K562 (cell line): ENCODE measurements around the gene CCSER1. TPM values are rescaled to one million over a fixed set of nuclear protein-coding genes. Genes with fewer than 3 reads are reported as not detected.

Experiments
- ATAC-seq: fragments of 200-7000 bp; cut with Tn5 transposase; 3 replicates; pipeline ENCODE4 v1.9.1; 2020; ENCODE audit warnings: moderate library complexity
- BruUV-seq: library from RNA; stranded (reverse); fragments of 400-500 nt; replicated peaks from 2 replicates; lab custom pipeline; 2021; lab: Mats Ljungman, UMichigan
- CTCF ChIA-PET: fragments of 300-600 bp; formaldehyde crosslinking; extraction: SDS; loops from one replicate; lab custom pipeline; 2021; ENCODE audit warnings: low intra/inter-chr PET ratio; lab: Yijun Ruan, JAX
- POLR2A ChIA-PET: fragments of 300-600, 350-650 bp; sonication (Branson Sonifier 250); formaldehyde crosslinking; extraction: SDS; loops from one replicate; lab custom pipeline; 2021; ENCODE audit warnings: antibody characterized with exemption, inconsistent platforms; lab: Yijun Ruan, JAX
- DNase-seq, 4 experiments: peaks; one replicate each; pipeline versions ENCODE4 v3.0.0 to v3.0.0-alpha.2; 2011 to 2018; ENCODE audit warnings: low spot score in 3 of 4, mixed read lengths in 3 of 4; ENCODE audit errors: extremely low read depth in 1 of 4
- FAIRE-seq: peaks from 2 replicates; lab custom pipeline; 2011; peaks lifted over from hg19 to GRCh38; lab: Jason Lieb, UNC
- H2AFZ ChIP-seq: 2 replicates; pipeline ENCODE4 v1.6.0; 2011; ENCODE audit warnings: low read depth, low read length, control low read depth, inconsistent platforms
- H3K27ac ChIP-seq: fragments of 200-600 bp; 3 replicates; pipeline ENCODE4 v1.8.0; 2011; ENCODE audit warnings: low read depth, mild to moderate bottlenecking, control low read depth, inconsistent platforms, low read length, moderate library complexity, mixed read lengths; ENCODE audit errors: extremely low read depth
- H3K27me3 ChIP-seq, 2 experiments: fragments of 300-600 bp in 1 of 2; 2 replicates in 1 of 2; 3 replicates in 1 of 2; pipeline versions ENCODE4 v1.6.0 to v1.8.0; 2011; ENCODE audit warnings: inconsistent platforms in 2 of 2, low read length in 2 of 2, mild to moderate bottlenecking in 1 of 2, mixed read lengths in 1 of 2, moderate library complexity in 1 of 2; ENCODE audit not compliant: control insufficient read depth in 2 of 2, insufficient read depth in 2 of 2
- H3K36me3 ChIP-seq: fragments of 300-600 bp; 3 replicates; pipeline ENCODE4 v1.8.0; 2011; ENCODE audit warnings: mild to moderate bottlenecking, low read length, inconsistent platforms; ENCODE audit not compliant: control insufficient read depth, insufficient read depth
- H3K4me1 ChIP-seq, 2 experiments: fragments of 200-600 bp in 1 of 2; replicated peaks in 1 of 2; 2 replicates in 1 of 2; 3 replicates in 1 of 2; pipeline versions ENCODE4 v1.5.1 to v1.8.0; 2011; ENCODE audit warnings: inconsistent platforms in 2 of 2, low read length in 2 of 2, mild to moderate bottlenecking in 1 of 2, mixed read lengths in 1 of 2, moderate library complexity in 1 of 2; ENCODE audit not compliant: control insufficient read depth in 2 of 2, insufficient read depth in 2 of 2
- H3K4me2 ChIP-seq: 2 replicates; pipeline ENCODE4 v1.6.1; 2011; ENCODE audit warnings: low read length, control low read depth, inconsistent platforms, mixed read lengths; ENCODE audit not compliant: insufficient read depth
- H3K4me3 ChIP-seq: fragments of 200-600 bp; sonication (generic), shearing (Covaris generic); 2 replicates; pipeline ENCODE4 v1.5.1; 2016; ENCODE audit warnings: control low read depth, inconsistent platforms
- H3K79me2 ChIP-seq: fragments of 200-600 bp; 3 replicates; pipeline ENCODE4 v1.8.0; 2011; ENCODE audit warnings: low read length, inconsistent platforms; ENCODE audit not compliant: control insufficient read depth, insufficient read depth
- H3K9ac ChIP-seq, 2 experiments: 2 replicates each; pipeline versions ENCODE4 v1.6.0 to v1.6.1; 2011; ENCODE audit warnings: low read depth in 2 of 2, low read length in 2 of 2, control low read depth in 1 of 2, inconsistent platforms in 1 of 2, mild to moderate bottlenecking in 1 of 2, mixed read lengths in 1 of 2; ENCODE audit not compliant: insufficient read depth in 1 of 2
- H3K9me1 ChIP-seq: one replicate; pipeline ENCODE4 v1.6.0; 2011; ENCODE audit warnings: inconsistent platforms, mild to moderate bottlenecking, low read length, moderate library complexity; ENCODE audit not compliant: control insufficient read depth, insufficient read depth
- H3K9me3 ChIP-seq: replicated peaks from 2 replicates; pipeline ENCODE4 v1.5.1; 2011; ENCODE audit warnings: low read depth, low read length, inconsistent platforms; ENCODE audit not compliant: control insufficient read depth, insufficient read depth
- H4K20me1 ChIP-seq: replicated peaks from 2 replicates; pipeline ENCODE4 v1.6.1; 2011; ENCODE audit warnings: low read length, inconsistent platforms, mixed read lengths; ENCODE audit not compliant: control insufficient read depth, insufficient read depth
- EP400 ChIP-seq: fragments of 450-650 bp; IDR thresholded peaks from 2 replicates; pipeline ENCODE4 v1.6.1; 2017; ENCODE audit warnings: antibody characterized with exemption, mild to moderate bottlenecking, moderate library complexity
- MITF ChIP-seq: IDR thresholded peaks from 2 replicates; pipeline ENCODE4 v1.6.1; 2014; ENCODE audit warnings: antibody characterized with exemption
- RBM17 ChIP-seq: fragments of 200-400 bp; formaldehyde crosslinking; IDR thresholded peaks from 2 replicates; pipeline ENCODE4 v1.6.1; 2017; ENCODE audit warnings: low read depth, mild to moderate bottlenecking, low read length, borderline replicate concordance
- SAFB2 ChIP-seq: fragments of 200-400 bp; formaldehyde crosslinking; IDR thresholded peaks from 2 replicates; pipeline ENCODE4 v1.6.1; 2018; ENCODE audit warnings: borderline replicate concordance, low read length, low read depth, moderate library complexity; ENCODE audit not compliant: severe bottlenecking
- SLC30A9 ChIP-seq: fragments of 250-450 bp; sonication (Bioruptor Pico); IDR thresholded peaks from 2 replicates; pipeline ENCODE4 v1.8.0; 2022; ENCODE audit warnings: mild to moderate bottlenecking, moderate library complexity
- ZNF184 ChIP-seq: sonication (generic); formaldehyde crosslinking; IDR thresholded peaks from 2 replicates; pipeline ENCODE4 v1.5.0; 2020; ENCODE audit warnings: missing genetic modification reagents
- WGBS: fragments of 100-300 bp; shearing (Covaris generic); methylation state at CpG from one replicate; pipeline ENCODE4 v1.1.6; 2016; ENCODE audit warnings: low coverage, mixed read lengths; ENCODE audit not compliant: insufficient coverage; ENCODE audit errors: missing lambda C conversion rate; 5-methylcytosine and 5-hydroxymethylcytosine counted together
- in situ Hi-C: fragments of 300-500 bp; cut with MboI; formaldehyde crosslinking; loops from 4 replicates; pipeline ENCODE4 v1.15.0; 2018; ENCODE audit warnings: inconsistent platforms, mixed read lengths
- intact Hi-C: fragments of 100-400 bp; cut with micrococcal nuclease; formaldehyde crosslinking; loops from 2 replicates; pipeline ENCODE4 v1.14.2; 2022
- polyA plus RNA-seq, 8 experiments: library from polyadenylated mRNA; depleted of rRNA in 4 of 8; stranded (reverse) in 5 of 8; unstranded in 3 of 8; fragments of >200 nt; fragmentation: Nextera tagmentation in 2 of 8; fragmentation: Illumina TruSeq in 1 of 8; extraction: Ambion mirVana in 2 of 8; extraction: Trizol in 1 of 8; gene quantifications; 2 replicates each; pipeline versions ENCODE4 v1.2.1 to v1.2.3, GENCODE V29; 2011 to 2014; ENCODE audit warnings: inconsistent platforms in 1 of 8, missing spikeins in 1 of 8
- total RNA-seq, 7 experiments: library from RNA; depleted of rRNA in 6 of 7; stranded (reverse); fragments of >200 nt in 6 of 7; fragmentation: Illumina TruSeq in 2 of 7; extraction: Trizol in 2 of 7; gene quantifications; 2 replicates each; pipeline versions ENCODE4 v1.2.1 to v1.2.3, GENCODE V29; 2011 to 2021; ENCODE audit warnings: low replicate concordance in 1 of 7

The CCSER1 gene
- total and polyA plus RNA-seq, 9 of the 15 experiments (the other 6 are each of a cell fraction or from before 2014, with no cell fraction given) = not detected

- no peak for TF ChIP-seq SLC30A9 (CRISPR knock-in tag)
These were observed 314.6 kb downstream of the CCSER1 start (continued) for GRCh38 chr4:90441770-90442169.

GRCh38 chr4:90442619-90443018 is 315.4 kb downstream of the CCSER1 start:
- H3K9me1 ChIP-seq = no peaks in the 10 kb centered on the region
- DNase-seq (no peak), ATAC-seq (no peak), FAIRE-seq (no peak)
- no peak overlapping the region for H3K4me3 ChIP-seq
- in situ Hi-C loops = no loop called here
- 4% methylated on average over 2 of the region's 2 CpGs for WGBS
- H3K79me2 ChIP-seq = no peaks in the 10 kb centered on the region
- CTCF ChIA-PET = no interaction called here
- H4K20me1 ChIP-seq = no peaks in the 10 kb centered on the region
- no peak overlapping the region for H3K9ac ChIP-seq
- H3K4me1 ChIP-seq = no peaks in the 10 kb centered on the region
- no peak for TF ChIP-seq MITF
- TF ChIP-seq RBM17 = no peak
- TF ChIP-seq EP400 = no peak
- TF ChIP-seq SAFB2 = no peak
- TF ChIP-seq ZNF184 (CRISPR knock-in tag) = no peak
- no peaks in the 10 kb centered on the region for H3K36me3 ChIP-seq
- no peak overlapping the region for H3K4me2 ChIP-seq
- H3K27me3 ChIP-seq = no peaks in the 10 kb centered on the region
- POLR2A ChIA-PET = no interaction called here
- H2AFZ ChIP-seq = no peak overlapping the region
- intact Hi-C loops = no loop called here
- BruUV-seq = no TSS peak
- no peaks in the 10 kb centered on the region for H3K9me3 ChIP-seq
- no peak overlapping the region for H3K27ac ChIP-seq
